Activated T-helper 9 cell treated with anti-CD3 and anti-CD28 coated beads, Interleukin-2, amount 50 U/mL, for 16 hours (primary cell): ENCODE results near the gene RPUSD4.

Experiments
- DNase-seq: peaks from one replicate; pipeline ENCODE4 v3.0.0-alpha.2; 2020; ENCODE audit warnings: low read depth

The RPUSD4 gene

DNA sequence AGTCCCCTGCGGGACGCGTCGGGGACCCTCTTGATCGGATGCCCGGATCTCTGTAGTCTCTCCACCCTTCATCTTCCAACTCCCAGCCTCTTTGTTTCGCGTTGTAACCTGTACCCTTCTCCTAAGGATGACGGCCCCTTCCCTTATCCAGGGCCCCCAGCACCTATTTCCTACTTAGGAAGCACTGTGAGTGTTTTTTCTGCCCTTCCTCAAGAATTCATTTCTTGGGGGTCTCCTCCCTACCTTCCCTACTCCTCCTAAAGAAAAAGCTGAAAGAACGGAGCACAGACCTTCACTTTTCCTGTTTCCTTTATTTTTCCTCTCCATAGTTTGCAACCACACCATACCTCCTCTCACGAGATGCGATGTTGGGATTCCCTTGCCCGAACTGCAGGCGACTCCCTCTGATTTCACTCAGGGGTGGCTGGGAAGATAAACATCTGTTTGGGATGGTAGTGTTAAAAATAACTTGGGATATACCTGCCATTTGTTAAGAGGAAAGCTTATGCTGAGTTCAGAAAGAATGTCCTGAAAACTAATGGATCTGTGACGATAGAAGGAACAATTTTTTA is 725 bp upstream of the RPUSD4 start:
- DNase-seq, result no peak

DNA sequence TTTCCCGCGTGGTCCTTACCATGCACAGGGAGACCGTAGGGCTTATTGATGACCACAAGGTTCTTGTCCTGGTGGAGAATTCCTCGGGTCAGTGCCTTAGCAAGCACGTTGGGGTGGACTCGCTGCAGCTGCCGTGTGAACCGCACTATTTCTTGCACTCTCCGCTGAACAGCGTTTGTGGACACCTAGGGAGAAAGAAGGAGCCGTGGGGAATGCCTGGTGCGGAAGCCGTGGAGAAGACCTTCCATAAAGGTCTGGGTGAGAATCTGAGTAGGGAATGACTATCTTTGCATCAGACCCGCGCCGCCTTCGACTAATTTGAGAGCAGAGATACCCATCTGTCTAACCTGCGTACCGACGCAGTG is 597 bp downstream of the RPUSD4 start:
- no peak for DNase-seq

DNA sequence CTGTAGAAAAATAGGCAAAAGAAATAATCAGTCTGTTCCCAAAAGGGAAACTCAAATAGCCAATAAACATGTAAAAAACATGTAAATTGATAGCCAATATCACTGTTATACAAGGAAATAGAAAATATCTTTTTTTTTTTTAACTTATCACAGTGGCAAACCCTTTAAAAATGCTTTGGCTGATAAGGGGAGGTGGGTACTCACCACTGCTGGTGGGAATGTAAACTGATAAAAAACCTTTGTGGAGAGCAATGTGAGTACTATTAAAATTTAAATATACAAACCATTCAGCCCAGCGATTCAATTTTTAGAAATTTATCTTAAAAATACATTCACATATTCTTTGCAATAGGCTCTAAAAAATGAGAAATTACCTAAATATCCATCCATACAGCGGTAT is 3.6 kb downstream of the RPUSD4 start:
- no peak for DNase-seq

DNA sequence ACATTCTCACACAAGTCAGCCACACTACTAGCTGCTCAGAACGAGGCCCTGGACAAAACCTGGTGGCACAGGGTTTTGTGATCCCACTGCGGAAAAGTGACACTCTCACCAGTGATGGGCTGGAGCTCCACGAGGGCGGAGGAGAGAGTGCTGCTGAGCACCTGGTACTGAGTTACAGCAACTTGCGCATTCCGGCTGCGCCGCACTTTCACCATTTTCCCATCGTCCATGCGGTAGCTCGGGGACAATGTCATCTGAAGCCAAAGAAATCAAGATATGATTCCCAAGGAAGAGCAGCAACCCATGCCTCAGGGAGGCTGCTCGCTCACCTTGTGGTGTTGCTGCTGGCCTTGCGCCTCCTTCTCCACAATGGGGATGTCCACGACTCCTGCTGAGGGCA is 6.1 kb downstream of the RPUSD4 start:
- no peak for DNase-seq

DNA sequence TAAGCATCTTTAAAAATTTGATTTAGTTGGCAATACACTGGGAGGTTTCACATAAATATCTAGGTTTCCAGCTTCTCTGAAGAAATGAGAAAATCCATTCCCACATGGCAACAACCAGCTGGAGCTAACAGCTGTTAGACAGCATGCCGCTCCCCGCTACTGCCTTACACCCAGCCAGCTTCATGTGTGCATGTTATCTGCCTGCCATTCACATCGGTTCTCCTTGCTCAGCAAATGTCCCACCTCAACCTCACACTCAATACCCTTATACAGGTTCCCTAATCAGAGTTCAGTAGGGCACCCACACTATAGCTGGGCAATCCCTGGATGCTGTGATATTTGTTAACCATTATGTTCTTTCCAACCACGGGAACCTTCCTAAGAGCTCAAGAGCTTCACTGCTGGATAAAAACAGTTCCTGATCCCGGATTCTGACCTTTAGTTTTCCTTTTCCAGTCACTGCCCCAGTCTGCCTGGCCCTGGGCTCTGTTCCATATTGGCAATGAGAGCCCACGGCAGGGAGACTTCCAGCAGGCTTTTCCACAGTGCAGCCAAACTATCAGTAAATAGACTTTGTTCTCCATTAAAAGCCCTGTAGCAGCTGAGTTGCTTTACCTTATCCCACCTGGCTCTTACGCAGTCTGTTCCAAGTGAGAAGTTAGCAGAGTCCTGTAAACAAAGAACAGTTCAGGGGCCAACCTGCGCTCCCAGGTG is 8.6 kb downstream of the RPUSD4 start:
- DNase-seq, result no peak

DNA sequence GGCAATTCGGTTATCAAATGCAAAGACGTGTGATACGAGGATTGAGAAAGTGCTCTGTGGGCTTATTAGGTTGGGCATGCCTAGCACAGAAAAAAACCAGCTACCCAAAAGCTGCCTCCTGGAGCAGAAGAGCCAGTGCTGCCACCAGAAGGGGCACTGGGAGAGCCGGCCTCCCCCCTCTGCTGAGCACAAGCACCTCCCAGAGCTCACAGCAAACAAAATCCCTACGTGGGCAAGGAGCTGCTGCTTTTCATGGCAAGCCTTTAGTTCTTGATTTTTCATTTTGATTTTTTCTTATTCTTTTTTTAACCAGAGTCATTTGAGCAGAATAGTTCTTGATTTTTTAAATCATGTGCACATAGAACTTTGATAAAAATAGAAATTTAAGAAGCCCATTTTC is 12.8 kb downstream of the RPUSD4 start:
- DNase-seq, result no peak

DNA sequence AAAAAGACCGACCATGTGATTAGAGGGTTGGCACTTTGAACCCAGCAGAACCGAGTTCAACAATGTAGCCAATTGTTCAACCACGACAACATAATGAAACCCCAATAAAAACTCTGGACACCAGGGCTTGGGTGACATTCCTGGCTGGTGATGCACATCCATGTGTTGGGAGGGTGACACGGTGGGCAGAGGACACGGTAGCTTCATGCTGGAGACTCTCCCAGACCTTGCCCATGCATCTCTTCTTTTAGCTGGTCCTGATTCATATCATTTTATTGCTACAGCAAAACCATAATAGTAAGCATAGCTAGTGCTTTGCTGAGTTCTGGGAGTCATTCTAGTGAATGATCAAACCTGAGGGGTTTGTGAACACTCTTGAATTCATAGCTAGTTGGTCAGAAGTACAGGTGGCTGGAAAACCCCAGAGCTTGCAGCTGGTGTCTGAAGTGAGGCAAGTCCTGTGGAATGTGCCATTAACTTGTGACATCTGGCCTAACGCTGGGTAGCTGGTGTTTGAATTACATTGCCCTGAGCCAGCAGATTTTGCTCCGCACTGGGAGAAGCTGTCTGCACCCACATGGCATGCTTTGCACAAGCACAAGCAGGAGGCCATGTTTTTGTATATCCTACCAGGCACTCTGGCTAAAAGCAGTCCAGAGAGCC is 14.0 kb downstream of the RPUSD4 start:
- no peak for DNase-seq

DNA sequence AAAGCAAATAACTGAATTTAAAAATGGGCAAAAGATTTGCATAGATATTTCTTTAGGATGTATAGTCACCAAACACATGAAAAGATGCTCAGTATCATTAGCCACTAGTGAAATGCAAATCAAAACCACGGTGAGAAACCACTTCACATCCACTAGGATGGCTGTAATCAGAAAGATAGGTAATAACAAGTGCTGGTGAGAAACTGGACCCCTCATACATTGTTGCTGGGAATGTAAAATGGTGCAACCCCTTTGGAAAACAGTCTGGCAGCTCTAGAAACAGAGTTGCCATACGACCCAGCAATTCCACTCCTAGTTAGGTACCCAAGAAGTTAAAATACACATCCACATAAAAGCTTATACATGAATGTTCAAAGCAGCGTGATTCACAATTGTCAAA is 16.3 kb downstream of the RPUSD4 start:
- DNase-seq, result no peak

DNA sequence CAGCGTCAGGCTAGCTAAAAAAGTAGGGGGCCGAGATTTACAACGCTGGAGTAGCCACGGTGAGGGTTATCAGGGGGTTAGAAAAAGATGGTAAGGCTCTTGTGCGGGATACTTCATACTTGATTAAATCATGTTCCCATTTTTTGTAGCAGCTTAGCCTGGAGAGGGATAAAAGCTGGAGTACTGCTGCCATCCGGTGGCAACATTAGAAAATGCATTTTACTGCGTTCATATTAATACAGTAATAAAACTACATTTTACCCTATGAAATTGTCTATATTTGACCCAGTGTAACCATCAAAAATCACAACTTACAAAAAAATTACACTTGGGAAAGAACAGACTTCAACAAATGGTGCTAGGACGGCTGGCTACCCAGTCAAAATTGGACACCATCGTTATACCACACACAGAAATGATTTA is 17.3 kb downstream of the RPUSD4 start:
- DNase-seq, result no peak

DNA sequence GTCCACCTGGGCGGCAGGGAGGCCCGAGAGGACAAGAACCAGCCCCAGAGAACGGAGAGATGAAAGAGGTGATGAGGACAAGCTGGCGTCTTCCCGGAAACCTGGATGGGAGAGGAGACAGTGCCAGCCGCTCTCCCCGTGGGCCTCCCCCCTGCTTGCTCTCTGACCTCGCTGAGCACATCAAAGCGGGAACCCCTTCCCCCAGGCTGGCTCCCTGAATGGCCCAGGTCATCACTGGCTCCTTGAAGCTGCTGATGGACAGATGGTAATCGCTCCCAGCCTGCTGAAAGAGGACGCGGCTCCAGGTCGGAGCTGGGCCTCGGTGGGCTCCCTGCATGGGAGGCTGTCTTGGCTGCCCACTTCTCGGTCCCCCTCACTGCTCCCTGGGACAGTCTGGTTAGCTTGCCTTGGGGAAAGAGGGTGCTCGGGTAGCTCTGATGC is 18.4 kb downstream of the RPUSD4 start:
- no peak for DNase-seq

DNA sequence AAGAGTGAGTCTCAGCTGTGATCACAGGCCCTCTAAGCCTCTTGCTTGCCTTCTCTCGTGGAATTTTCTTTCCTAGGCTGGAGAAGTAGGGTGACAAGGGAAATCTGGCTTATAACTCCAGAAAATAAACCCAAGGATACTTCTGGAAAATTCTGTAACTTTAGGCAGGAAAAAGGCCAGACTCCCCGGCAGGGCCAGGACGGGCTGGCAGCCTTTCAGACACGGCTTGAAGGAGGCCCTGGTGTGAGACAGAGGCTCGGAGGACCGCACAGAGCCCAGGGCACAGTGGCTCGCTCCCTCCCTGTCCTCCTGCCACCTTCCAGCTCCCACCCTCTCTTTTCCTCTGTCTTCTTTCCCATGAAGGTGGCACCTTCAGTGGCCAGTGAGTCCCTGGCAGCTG is 19.1 kb downstream of the RPUSD4 start:
- no peak for DNase-seq

DNA sequence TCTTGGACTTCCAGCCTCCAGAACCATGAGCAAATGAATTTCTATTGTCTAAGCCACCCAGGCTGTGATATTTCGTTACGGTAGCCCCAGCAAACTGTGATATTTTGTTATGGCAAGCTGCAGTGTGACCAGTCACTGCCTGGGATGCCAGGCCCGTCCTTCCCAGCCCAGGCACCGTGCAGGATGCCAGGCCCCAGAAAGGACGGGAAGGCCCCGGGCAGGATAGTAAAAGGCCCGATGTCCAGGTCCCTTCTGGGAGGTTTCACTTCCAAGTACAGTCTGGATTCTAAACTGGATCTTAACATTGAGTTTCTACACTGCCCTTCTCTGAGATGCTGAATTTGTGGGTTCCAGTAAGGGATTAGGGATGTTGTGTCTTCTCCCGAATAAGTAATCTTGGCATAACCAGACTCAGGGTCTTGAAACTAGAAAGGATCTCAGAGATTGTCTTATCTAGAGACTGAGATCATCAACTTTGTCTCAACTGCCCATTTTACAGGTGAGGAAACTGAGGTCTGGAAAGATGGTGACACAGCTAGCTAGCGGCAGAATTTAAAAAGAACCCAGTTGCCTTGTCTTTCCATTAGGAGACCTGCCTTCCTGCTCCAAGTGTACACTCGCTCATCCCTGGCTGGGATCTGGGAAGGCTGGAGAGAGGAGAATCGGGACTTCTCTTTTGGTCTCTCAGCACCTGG is 19.9 kb downstream of the RPUSD4 start:
- DNase-seq, result no peak

DNA sequence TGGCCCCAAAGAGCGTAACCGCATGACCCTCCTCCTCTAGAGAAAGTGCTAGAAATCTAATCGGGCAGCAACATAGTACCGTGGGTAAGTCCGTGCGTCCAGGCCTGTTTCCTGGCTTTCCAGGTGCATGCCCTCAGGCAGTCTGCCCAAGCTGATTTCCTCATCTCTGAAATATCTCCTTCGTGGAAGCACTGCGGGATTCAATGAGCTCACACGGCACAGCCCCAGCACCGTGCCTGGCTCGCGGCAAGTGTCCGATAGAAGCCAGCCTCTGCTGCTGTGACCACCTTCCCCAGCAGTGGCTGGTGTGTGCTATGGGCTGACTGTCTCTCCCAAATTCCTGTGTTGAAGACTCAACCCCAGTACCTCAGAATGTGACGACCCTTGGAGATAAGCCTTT is 20.7 kb downstream of the RPUSD4 start:
- no peak for DNase-seq

DNA sequence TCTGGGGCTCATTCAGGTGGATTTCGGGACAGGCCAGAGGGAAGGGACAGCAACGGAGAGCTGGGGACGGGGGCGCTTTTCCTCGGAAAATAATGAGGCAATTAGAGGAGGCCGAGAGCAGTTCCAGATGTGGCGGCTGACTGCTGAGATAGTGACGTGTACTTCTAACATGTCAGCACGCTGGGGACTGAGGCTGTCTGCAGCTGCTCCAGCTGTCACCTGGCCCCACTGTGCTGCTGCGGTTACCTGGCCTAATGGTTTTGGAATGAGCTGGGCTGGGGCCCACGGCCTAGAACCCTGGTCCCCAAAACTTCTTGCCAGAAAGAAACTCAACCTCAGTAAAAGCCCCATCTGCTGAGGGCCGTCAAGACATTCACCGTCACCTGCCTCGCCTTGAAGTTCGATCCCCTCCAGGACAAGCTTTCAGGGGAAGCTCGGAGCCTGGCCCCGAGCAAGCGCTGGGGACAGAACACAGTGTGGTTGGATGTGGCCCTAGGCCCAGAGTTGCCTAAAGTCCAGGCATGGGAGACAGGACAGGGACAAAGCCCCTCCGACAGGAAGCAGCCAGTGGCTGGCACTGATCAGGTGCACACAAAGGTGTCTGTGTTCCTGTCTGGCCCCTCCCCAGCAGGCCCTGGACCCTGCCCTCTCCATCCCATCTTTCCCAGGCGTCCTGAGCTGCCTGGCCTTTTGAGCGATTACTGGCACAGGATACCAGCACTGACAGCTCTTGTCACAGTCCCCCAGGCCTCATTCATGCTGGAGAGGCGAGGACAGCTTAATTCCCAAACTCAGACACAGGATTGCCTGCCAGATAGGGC is 22.1 kb downstream of the RPUSD4 start:
- no peak for DNase-seq

DNA sequence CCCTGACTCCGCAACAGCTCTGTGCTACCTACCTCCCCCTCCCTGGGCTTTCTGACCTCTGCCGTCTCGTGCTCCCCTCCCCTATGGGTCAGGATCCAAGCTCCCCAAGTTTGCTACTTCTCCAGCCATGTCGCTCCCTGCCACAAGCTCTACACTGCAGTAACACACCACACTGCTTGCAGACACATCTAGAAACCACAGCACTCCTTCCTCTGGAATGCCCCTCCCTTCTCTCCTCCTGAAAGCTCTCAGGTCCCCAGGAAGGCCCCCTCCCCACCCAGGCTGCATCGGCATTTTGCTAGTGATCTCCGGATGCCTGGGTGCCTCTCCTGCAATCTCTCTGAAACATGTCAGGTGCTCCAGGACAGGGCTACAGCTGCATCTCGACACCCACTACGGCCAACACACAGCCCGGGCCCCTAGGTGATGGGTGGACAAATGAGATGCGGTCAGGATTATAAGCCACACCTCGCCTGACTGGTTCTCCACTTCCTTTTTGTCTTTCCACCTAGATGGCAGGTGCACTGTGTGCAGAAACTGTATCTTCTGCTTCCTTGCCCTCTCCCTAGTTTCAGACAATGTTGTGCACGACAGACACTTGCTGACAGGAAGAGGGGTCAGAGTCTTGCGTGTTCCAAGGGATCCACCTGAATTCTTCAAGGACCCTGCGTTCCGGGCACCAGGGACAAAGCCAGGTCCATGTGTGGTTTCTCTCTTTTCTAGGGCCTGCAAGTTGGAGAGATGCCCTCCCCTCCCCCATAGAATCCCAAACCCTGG is 22.9 kb downstream of the RPUSD4 start:
- no peak for DNase-seq

DNA sequence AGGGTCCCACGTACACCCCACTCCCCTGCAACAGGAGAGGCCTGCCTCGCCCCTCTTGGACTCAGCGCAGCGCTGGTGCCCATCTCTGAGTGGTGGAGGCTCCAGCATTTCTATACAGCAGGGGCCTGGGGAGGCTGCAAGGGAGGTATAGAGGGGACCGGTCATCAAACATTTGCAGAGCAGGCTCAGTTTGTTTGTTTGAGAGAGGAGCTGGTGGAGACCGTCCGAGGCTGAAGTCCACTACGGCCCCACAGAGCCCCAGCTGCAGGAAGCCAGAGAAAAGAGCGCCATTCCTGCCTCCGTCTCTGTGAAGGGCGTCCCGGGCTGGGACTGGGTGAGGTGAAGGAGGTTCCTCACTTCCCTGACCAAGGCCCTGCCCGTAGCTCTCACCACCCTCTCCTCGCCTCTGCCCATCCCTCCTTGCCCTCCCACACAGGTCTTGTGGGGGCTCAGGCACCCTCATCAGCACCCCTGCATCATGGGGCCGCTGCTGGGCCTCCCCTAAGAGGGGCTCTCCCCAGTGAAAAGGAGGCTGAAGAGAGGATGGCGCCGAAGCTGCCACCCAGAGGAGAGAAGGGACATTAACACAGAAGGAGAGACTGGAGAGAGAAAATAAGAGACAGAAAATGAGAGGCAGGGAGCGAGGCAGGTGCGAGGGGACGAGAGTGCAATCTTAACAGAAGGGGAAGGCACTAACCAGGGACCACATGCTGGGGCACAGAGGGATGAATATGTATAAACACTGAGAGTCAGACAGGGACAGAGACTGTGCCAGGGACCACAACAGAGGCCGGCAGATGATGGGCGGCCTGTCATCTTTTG is 24.5 kb downstream of the RPUSD4 start:
- no peak for DNase-seq

DNA sequence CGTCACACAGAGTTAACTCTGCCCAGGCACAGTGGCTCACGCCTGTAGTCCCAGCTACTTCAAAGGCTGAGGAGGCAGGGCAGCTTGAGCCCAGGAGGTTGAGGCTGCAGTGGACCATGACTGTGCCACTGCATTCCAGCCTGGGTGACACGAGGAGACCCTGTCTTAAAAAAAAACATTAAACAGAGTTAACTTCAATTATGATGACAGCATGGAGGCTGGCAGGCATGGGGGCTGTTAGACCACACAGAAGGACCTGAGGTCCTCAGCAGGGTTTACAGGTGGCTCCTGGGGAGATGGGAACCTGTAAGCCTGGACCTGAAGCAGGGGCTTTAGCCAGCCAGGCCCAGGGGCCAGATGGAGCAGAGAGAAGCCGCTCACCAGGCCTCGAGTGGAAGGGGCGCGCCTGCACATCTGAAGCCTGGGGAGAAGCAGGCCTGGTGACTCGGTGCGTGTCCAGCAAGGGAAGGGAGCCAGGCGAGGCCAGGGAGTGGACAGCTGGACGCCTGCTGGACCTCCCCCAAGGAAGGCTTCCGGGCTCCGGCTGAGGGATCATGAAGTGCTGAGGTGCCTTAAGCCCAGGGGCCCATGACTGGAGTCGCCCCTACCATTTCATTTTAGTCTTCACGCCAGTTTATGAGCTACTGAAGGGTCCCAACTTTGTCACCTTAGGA is 25.3 kb downstream of the RPUSD4 start:
- DNase-seq, result no peak

DNA sequence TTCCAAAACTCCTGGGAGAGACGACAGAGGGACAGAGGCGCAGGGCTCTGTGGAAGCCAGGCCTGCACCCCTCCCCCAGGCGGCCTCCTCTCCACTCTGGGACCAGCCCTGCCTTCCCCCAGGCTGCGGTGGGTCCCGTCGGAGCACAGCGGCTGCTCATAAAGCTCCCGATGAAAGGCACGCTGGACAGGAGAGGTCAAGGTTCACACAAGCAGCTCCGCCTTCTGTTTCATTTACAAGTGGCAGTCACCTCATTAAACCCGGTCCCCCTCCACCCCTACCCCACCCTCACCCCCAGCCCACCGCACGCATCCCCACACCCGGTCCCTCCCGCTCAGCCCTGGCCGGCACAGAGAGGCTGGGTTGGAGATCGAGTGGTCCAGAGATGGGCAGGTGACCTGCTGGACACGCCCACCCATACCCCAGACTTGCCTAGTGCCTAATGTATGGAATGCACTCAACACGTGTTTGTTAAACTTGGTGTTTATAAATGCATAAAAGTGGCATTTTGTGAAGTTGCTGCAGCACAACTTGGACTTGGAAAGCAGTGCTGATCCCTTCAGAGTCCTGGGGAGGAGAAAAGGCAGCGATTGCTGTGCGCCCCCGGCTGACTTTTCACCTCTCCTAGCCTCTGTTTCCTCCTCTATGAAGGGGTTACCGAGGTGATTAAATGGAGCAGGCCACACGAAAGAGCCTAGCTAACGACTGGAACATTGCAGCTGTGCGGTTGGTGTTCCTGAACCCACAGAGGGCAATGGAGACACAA is 26.0 kb downstream of the RPUSD4 start:
- no peak for DNase-seq

DNA sequence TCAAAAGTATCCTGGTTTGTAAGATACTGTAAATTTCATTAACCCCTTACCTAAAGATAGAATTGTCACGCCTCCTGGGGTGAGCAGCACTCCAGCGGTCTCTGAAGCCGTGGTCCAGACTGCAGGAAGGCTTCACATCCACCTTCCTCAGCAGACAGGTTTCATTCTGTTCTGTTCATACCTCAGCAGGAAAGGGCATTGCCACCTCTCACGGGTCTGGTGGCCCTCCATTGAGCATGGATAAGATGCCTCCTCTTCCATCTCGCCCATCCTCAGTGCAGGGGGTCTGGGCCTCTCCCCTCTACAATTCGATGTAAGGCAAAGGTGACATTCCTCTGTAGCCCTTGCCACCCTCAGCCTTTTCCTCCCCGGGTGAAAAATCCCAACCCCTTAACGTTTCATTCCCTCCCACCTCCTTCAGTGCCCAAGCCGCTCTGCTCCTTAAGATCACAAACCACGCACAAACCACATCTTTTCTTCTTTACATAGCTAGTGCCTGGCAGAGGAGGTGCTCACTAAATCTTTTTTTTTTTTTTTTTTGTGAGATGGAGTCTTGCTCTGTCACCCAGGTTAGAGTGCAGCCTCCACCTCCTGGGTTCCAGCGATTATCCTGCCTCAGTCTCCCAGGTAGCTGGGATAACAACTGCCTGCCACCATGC is 28.5 kb downstream of the RPUSD4 start:
- no peak for DNase-seq
